Activated CD4-positive, alpha-beta T cell treated with anti-CD3 and anti-CD28 coated beads for 4 hours (primary cell): Measurements from ENCODE around the gene MAK.
"Not testable (repeated sequence)": the region's sequence is repeated elsewhere in the genome, so short reads cannot be mapped to it uniquely, and the experiment has no call there.

Experiments
- DNase-seq, 2 donors: peaks; one replicate each; pipeline ENCODE4 v3.0.0-alpha.2; 2020

Gene MAK

DNA sequence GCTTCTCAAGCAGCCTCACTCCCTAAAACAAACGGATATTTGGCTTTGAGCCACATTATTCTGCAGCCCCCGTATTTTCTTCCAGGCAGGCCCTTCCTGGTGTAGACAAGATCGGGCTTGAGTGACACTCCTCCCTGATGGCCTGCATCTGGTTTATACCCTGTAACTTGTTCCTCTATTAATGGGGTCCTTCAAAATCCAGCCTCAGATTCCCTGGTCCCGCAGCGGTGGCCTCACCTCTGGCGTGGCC lies 115.8 kb downstream of the MAK start:
- DNase-seq, result no peak

DNA sequence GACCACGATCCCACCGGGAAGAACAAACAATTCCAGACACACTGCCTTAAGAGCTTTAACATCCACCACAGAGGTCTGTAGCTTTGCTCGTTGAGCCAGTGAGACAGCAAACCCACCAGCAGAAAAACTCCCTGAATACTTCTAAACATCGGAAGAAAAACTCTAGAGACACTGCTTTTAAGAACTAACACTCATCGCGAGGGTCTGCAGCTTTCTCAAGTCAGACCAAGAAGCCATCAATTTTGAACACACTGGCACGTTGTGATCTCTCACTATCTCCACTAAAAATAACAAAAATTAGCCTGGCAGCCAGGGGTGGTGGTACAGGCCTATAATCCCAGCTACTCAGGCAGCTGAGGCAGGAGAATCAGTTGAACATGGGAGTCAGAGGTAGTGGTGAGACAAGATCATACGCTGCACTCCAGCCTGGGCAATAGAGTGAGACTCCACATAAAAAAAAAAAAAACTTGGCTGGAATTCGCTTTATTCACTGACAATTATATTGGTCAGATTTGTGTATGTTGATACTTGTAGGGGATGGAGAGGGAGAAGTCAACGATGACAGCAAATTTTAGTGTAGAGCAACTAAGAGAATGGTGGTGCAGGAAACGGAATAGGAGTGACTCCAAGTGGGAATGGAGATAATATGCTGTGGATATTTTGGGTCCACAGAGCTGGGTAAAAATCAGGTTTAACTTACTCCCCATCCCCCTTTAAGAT lies 116.3 kb downstream of the MAK start:
- no peak for DNase-seq

- DNase-seq, result not testable (repeated sequence)
Measured at GRCh38 chr6:10720960-10721849, 117.1 kb downstream of the MAK start.

- peak; percentile 40 to 47 for DNase-seq
Measured at GRCh38 chr6:10720265-10720959, 117.9 kb downstream of the MAK start.

DNA sequence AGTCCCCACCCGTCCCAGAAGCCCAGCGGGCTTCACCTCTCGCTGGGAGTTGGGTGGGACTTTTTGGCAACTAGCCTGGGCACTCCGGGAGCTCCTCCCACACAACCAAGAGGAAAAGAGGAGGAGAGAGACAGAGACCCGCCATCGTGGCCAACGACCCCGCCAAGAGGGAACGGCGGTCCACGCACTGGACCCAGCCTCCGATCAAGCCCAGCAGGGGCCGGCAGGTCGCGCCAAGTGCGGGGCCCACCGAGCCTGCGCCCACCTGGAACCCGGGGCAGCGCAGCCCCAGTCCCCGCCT lies 118.4 kb downstream of the MAK start:
- DNase-seq, result no peak

GRCh38 chr6:10719296-10719963 lies 118.9 kb downstream of the MAK start:
- DNase-seq, result peak; percentile 12 to 29

DNA sequence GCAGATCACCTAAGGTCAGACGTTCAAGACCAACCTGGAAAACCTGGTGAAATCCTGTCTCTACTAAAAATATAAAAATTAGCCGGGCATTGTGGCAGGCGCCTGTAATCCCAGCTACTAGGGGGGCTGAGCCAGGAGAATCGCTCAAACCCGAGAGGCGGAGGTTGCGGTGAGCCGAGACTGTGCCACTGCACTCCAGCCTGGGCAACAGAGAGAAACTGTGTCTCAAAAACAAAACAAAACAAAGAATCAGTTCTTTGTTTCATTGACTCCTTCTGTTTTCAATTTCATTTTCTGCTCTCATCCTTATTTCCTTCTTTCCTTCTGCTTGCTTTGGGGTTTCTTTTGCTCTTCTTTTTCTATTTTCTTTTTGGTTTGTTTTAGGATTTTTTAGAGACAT lies 124.4 kb downstream of the MAK start:
- no peak for DNase-seq
